Ascending aorta (tissue), 2 donors: ENCODE results near the gene SHISA9. TPM values are rescaled to one million over a fixed set of nuclear protein-coding genes. Genes with fewer than 3 reads are reported as not detected.

ENCODE experiments used
- DNase-seq, 2 donors: peaks; one replicate each; pipeline ENCODE4 v3.0.0-alpha.2; 2019; ENCODE audit warnings: low spot score in 2 of 2
- H3K27ac ChIP-seq, 2 donors: fragments of 200-600 bp; sonication (generic); one replicate each; pipeline ENCODE4 v1.5.1; 2016 to 2017; ENCODE audit warnings: mild to moderate bottlenecking in 1 of 2
- H3K27me3 ChIP-seq: fragments of 200-600 bp; sonication (generic); one replicate; pipeline ENCODE4 v1.5.1; 2017
- H3K36me3 ChIP-seq, 2 donors: fragments of 200-600 bp; sonication (generic); one replicate each; pipeline ENCODE4 v1.5.1; 2016
- H3K4me1 ChIP-seq, 2 donors: fragments of 200-600 bp; sonication (generic); one replicate each; pipeline ENCODE4 v1.5.1; 2016 to 2017; ENCODE audit warnings: mild to moderate bottlenecking in 1 of 2
- H3K4me3 ChIP-seq, 2 donors: fragments of 200-600 bp; sonication (generic); one replicate each; pipeline ENCODE4 v1.5.1; 2016 to 2017; ENCODE audit warnings: mild to moderate bottlenecking in 1 of 2
- H3K9me3 ChIP-seq, 2 donors: fragments of 200-600 bp; sonication (generic); one replicate each; pipeline ENCODE4 v1.5.1; 2016
- intact Hi-C: fragments of 100-400 bp; cut with DNase I; formaldehyde crosslinking; loops from one replicate; pipeline ENCODE4 v1.15.1; 2023
- total RNA-seq: library from RNA; depleted of rRNA; stranded (reverse); fragments of >200 nt; gene quantifications from one replicate; pipeline ENCODE4 v1.1.0, GENCODE V29; 2016
- TF ChIP-seq, protein P1 (sequence below), 3 experiments: fragments of 200-600 bp in 2 of 3; fragments of 450-650 bp in 1 of 3; sonication (generic) in 2 of 3; IDR thresholded peaks; one replicate each; pipeline ENCODE4 v1.5.1; 2016 to 2019; ENCODE audit warnings: antibody characterized with exemption in 3 of 3, mild to moderate bottlenecking in 1 of 3, moderate library complexity in 1 of 3

Gene SHISA9
- total RNA-seq, 1 donor from 2014 or later, result 8.9 TPM

DNA sequence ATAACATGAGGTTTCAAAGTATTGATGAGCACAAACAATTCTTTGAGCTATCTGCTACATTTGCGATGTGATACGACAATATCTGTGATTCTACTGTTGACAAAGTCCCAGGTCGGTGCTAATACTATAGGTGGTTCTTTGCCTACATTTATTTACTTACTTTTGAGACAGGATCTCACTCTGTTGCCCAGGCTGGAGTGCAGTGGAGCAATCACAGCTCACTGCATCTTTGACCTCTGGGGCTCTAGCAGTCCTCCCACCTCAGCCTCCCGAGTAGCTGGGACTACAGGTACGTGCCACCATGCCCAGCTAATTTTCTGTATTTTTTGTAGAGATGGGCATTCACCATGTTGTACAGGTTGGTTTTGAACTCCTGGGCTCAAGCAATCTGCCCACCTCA lies 343.4 kb downstream of the SHISA9 start:
- Histone ChIP-seq H3K27me3 (no peaks in the 10 kb centered on the region), H3K36me3 (no peaks in the 10 kb centered on the region), H3K4me3 (no peak overlapping the region), H3K4me1 (no peaks in the 10 kb centered on the region), H3K9me3 (no peaks in the 10 kb centered on the region), H3K27ac (no peak overlapping the region)
- intact Hi-C loops, result no loop called here
- TF ChIP-seq, protein P1, sequence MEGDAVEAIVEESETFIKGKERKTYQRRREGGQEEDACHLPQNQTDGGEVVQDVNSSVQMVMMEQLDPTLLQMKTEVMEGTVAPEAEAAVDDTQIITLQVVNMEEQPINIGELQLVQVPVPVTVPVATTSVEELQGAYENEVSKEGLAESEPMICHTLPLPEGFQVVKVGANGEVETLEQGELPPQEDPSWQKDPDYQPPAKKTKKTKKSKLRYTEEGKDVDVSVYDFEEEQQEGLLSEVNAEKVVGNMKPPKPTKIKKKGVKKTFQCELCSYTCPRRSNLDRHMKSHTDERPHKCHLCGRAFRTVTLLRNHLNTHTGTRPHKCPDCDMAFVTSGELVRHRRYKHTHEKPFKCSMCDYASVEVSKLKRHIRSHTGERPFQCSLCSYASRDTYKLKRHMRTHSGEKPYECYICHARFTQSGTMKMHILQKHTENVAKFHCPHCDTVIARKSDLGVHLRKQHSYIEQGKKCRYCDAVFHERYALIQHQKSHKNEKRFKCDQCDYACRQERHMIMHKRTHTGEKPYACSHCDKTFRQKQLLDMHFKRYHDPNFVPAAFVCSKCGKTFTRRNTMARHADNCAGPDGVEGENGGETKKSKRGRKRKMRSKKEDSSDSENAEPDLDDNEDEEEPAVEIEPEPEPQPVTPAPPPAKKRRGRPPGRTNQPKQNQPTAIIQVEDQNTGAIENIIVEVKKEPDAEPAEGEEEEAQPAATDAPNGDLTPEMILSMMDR (IDR thresholded peaks at IDR 0.05), result no peak
- DNase-seq, result no peak

- Histone ChIP-seq H3K9me3 (no peaks in the 10 kb centered on the region), H3K4me3 (no peak overlapping the region), H3K27ac (no peak overlapping the region), H3K27me3 (no peaks in the 10 kb centered on the region), H3K36me3 (no peaks in the 10 kb centered on the region), H3K4me1 (no peaks in the 10 kb centered on the region)
- no peak for DNase-seq
- intact Hi-C loops, result no loop called here
- TF ChIP-seq, protein P1 (IDR thresholded peaks at IDR 0.05), result no peak
Observed at GRCh38 chr16:13245713-13246377, 344.4 kb downstream of the SHISA9 start.

DNA sequence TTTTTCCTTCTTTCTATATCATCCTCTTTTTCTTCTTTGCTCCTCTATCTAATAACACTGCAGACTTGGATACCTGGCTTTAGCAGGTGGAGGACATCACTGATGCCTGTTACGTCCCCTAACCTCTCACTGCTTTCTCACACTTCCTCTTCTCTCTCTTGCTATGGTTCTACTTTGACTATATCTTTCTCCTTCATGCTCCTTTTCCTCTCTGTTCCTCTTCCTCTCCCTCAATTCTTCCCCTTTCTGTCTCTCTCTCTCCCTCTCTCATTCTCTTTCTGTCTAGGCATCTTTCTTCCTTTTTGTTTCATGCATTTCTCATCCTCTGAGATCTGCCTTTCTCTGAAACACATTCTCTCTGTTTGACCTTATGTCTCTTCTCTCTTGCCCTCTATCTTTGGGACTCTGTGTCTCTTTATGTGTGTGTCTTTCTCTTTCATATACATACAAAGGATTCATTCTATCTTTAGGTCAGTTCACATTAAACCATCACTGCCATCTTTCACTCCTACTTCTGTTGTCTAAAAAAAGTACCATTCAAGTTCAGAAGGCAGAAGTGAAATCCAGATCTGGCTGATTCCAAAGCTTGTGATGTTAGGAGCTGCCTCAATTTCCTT lies 353.7 kb downstream of the SHISA9 start:
- TF ChIP-seq, protein P1 (IDR thresholded peaks at IDR 0.05), result no peak
- Histone ChIP-seq H3K27me3 (no peaks in the 10 kb centered on the region), H3K36me3 (no peaks in the 10 kb centered on the region), H3K4me3 (no peak overlapping the region), H3K9me3 (no peaks in the 10 kb centered on the region), H3K27ac (no peak overlapping the region), H3K4me1 (no peaks in the 10 kb centered on the region)
- intact Hi-C loops, result no loop called here
- DNase-seq, result no peak

GRCh38 chr16:13262270-13263090 lies 361.1 kb downstream of the SHISA9 start:
- H3K4me1 ChIP-seq, result no peaks in the 10 kb centered on the region
- intact Hi-C loops, result no loop called here
- H3K36me3 ChIP-seq, result no peaks in the 10 kb centered on the region
- no peaks in the 10 kb centered on the region for H3K27me3 ChIP-seq
- TF ChIP-seq, protein P1 (IDR thresholded peaks at IDR 0.05), result no peak
- no peak overlapping the region for H3K27ac ChIP-seq
- H3K4me3 ChIP-seq, result no peak overlapping the region
- no peaks in the 10 kb centered on the region for H3K9me3 ChIP-seq
- no peak for DNase-seq

- no peaks in the 10 kb centered on the region for H3K36me3 ChIP-seq
- H3K9me3 ChIP-seq, result no peaks in the 10 kb centered on the region
- intact Hi-C loops, result no loop called here
Observed at GRCh38 chr16:13264749-13265552, 363.6 kb downstream of the SHISA9 start.

More at GRCh38 chr16:13264749-13265552, 363.6 kb downstream of the SHISA9 start:
- Histone ChIP-seq H3K4me1 (no peaks in the 10 kb centered on the region), H3K27ac (no peak overlapping the region), H3K27me3 (no peaks in the 10 kb centered on the region), H3K4me3 (no peak overlapping the region)
- TF ChIP-seq, protein P1 (IDR thresholded peaks at IDR 0.05), result no peak
- no peak for DNase-seq
